SU-DHL-6 (cell line): ENCODE data around the gene TTLL11.

Experiments used
- CTCF ChIP-seq: fragments of 200-600 bp; sonication (generic); IDR thresholded peaks from one replicate; pipeline ENCODE4 v1.5.1; 2017; ENCODE audit warnings: antibody characterized with exemption, mild to moderate bottlenecking, low read length, moderate library complexity; ENCODE audit not compliant: insufficient read depth, poor library complexity, severe bottlenecking
- EZH2phosphoT487 ChIP-seq: fragments of 200-600 bp; sonication (generic), shearing (Covaris generic); conservative IDR thresholded peaks from 2 replicates; pipeline ENCODE4 v1.6.1; 2018; ENCODE audit warnings: mild to moderate bottlenecking, antibody characterized with exemption, low read length, moderate library complexity, mixed read lengths

GRCh38 chr9:122107291-122107805 is 14.2 kb upstream of the TTLL11 start:
- TF ChIP-seq CTCF (no peak), EZH2phosphoT487 (no peak)
